Fibroblast of skin of abdomen (primary cell): ENCODE data around the gene ETDB. TPM values are rescaled to one million over a fixed set of nuclear protein-coding genes. Genes with fewer than 3 reads are reported as not detected.
"Not testable (repeated sequence)": the region's sequence is repeated elsewhere in the genome, so short reads cannot be mapped to it uniquely, and the experiment has no call there.

Experiments used
- DNase-seq: peaks from one replicate; pipeline ENCODE4 v3.0.0-alpha.2; 2013
- polyA plus RNA-seq, 2 experiments: library from polyadenylated mRNA; unstranded; fragments of 120-200 nt; gene quantifications; one replicate each; pipeline ENCODE4 v1.2.1, GENCODE V29; 2013; ENCODE audit not compliant: insufficient read length in 2 of 2

ETDB gene
- not detected for polyA plus RNA-seq (2013, experiment 1 of 2; ENCODE audit: insufficient read length)
- polyA plus RNA-seq (2013, experiment 2 of 2; ENCODE audit: insufficient read length): not detected

DNA sequence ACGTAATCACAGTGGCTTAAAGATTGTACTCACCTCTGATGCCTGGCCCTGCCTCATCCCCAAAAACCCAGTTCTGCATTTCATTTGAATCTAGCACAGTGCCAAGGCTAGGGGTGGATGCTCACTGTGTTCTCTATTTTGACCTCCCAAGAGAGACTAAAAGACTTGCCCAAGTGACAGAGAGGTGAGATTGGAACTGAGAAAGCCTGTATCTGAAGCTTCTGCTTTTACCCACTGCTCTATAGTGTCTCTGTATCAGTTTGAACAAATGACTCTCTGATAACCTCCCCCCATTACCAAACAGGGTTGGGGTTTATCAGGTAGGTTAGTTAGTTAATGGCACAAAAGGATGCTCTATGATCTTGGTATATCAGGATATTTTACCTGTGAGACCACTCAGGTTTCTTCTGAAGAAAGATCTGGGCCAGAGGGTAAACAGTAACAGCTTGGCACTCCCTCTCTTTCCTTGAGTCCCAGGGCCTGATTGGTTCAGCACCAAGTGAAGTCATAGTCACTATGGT lies at the start of gene ETDB:
Gene ETDB (minus strand): TSS at position 471 of the 521 bp plus-strand sequence. CDS start 1,265 bp downstream, outside the sequence.
- not testable (repeated sequence) for DNase-seq

DNA sequence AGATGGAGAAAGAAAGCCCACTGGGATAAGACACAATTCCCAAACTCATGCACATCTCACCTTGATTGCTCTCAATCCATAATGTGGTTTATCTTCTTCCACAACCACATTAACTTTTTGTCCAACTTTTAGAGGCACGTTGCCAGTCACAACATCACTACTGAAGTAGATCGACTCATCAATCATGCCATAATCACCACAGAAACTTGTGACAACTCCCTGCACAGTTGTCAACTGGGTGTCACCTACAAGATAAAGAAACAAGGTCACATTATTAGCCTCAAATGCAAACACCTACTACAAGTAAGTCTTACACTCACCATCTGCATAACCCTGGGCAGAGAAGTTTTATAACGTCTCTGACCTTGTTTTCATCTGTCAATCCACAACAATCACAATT lies 49.2 kb upstream of the ETDB start:
- not testable (repeated sequence) for DNase-seq

DNA sequence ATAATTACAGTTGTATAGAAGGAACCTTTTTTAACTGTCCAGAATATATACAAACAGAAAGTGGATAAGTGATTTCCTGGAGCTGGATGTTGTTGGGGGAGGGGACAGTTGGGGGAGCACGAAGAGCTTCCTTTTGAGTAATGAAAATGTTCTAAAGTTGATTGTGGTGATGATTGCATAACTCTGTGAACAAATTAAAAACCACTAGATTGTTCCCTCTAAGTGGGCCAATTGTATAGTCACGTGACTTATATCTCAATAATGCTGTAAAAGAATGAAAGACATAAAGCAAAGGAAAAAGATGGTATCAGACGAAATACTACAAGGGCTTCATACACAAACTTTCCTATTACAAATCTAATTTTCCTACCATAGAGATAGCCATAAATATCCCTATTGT lies 48.2 kb upstream of the ETDB start:
- no peak for DNase-seq

DNA sequence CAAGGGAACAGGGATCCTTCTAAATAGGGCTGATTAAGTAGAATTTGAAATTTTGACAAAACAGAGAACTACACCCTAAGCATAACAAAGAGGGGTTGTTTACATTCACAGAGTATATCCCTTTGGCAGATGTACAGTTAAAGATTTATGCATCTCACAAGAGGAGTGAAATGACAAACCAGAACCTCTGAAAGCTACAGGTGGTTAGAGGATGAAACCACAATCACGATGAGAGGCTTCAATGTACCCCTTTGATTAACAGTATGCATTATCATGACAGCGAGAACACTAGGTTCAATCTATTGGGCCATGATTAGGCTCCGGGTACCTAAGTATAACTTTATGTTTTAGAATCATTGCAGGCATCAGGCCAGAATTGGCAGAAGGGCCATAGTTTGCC lies 34.4 kb upstream of the ETDB start:
- not testable (repeated sequence) for DNase-seq

DNA sequence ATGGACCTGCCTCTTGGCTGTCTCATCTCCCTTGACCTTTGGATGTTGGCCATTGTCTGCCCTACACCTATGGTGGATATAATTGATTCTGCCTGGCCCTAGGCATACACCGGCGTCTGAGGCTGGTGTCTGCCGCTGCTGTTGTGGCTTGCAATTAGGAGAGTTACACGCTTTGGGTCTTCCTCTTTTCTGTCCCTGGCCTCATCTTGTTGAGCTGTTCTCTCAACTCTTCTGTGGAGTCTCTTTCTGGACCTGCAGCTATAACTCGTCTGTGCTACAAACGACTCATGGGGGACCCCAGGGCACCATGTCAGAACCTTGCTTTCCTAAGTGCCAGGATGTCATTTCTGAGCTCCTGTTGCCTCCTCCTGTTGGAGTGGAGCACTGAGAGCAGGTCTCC lies 5.8 kb upstream of the ETDB start:
- DNase-seq: not testable (repeated sequence)

DNA sequence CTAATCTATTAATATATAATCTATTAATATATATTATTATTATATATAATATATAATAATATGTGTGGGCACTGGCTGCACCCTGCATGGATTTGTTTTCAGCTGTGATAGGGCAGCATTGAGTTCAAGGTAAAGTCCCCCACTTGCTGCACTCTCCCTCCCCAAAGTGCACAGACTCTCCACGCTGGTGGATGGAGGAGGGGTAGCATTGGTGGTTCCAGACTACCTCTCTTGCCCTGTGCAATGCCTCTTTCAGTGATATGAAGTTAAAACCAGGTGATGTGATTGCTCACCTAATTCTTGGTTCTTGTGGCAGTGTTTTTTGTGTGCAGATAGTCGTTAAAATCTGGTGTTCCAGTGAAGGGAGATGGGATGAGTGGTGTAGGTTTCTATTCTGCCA lies 4.3 kb downstream of the ETDB start:
- not testable (repeated sequence) for DNase-seq

DNA sequence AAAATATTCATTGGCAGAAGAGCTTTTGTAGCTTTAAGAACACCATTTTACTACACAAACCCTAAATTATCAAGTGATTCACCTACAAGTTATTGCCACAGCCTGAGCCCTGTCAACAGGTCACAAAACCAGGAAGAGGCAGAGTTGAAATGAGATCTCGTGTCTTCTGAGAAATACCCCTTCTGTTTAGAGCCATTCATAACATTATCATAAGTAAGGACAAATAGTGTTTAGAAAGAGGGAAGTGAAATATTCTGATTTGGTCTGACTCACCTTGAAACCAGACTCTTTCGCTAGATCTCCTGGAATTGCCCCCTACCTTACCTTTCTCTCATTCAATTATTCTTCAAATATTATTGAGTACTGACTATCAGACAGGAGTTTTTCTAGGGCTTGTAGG lies 5.9 kb downstream of the ETDB start:
- no peak for DNase-seq

DNA sequence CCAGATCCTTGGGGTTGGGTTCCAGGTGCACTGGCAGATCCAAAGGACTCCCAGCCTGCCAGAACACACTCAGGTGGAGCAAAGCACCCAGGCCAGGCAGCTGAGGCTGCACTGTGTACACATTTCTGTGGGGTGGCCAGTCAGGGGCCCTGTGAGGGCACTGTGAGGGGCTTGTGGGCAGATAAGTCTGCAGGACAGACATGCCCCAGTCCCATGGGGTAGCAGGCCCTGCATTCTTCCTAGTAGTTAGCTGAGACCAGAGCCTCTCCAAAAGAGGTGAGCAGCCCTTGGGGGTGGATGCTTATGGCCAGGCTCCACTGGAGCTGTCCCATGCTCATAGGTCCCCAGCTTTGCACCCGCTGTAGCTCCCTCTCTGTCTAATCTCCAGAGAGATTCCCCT lies 7.6 kb downstream of the ETDB start:
- DNase-seq: no peak

DNA sequence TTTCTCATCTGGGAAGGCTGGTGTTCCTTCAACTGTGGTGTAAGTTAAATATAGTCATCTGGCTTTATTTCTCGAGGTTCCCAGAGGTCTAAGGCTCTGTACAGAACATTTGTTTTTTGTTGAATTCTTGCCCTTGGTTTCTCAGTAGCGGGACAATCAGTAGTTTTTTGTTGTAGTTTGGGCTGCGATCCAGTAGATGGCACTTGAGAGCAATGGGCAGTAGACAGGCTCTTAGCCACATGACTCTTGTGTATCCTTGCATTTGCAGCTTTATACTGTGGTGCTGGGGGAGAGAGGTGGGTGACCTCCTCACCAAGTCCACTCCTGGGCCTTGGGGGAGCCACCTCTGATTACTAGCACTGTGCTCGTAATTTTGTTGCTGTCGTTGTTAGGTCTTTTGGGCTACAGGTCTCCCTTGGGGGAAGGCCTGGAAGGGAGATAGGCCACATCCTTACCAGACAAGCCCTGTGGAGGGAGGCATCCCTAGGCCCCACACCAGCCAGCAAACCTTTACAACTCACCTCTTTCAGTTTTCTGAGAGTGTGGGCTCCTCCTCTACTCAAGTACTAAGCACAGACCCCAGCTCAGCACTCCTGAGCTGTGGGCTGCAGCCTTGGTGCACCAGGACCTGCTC lies 8.1 kb downstream of the ETDB start:
- DNase-seq: peak; percentile 4

DNA sequence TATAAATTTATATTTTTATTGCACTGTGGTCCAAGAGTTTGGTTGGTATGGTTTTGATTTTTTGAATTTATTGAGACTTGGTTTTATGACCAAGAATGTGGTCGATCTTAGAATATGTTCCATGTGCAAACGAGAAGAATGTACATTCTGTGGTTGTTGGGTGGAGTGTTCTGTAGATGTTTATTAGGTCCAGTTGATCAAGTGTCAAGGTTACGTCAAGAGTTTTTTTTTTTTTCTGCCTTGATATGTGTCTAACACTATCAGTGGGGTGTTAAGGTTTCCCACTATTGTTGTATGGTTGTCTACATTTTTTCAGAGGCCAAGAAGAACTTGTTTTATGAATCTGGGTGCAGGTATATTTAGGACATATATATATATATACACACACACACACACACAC lies 10.8 kb downstream of the ETDB start:
- no peak for DNase-seq

DNA sequence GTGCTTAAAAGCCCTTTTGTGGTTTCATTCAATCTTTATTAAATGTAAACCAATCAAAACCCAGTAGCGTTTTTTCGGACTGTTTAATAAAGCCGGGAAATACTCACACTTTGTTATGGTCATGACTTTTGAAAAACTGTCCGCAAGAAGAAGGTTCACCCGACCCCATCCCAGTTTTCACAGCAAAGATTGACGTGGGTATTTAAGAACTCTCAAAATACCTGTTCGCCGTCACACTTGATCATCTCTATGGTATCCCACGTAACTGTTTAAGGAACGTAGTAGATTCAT lies 20.9 kb downstream of the ETDB start:
- DNase-seq: no peak

DNA sequence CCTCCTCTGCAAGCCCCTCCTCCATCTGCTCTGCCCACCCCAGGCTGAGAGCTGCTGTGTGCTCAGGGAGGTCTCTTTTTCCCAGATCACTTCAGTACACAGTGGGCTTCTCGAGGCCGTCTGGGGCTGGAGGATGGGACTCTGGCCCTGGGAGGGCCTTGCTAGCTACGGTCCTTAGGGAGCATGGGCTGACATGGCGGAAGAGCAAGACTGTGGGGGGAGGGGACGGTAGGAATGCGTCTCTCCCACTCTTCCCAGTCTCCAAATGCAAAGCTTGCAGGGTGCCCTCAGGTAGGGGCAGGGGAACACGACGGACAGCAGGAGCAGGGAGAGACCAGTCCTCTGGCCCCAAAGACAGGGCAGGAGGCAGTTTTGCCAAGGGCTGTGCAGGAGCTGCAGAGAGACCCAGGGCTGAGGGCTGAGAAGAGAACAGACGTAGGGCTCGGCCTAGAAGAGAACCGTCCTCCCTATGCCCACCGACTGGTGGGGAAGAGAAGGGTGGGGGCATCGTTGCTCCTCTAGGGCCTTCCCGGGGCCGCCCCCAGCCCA lies 23.1 kb downstream of the ETDB start:
- DNase-seq: not testable (repeated sequence)

DNA sequence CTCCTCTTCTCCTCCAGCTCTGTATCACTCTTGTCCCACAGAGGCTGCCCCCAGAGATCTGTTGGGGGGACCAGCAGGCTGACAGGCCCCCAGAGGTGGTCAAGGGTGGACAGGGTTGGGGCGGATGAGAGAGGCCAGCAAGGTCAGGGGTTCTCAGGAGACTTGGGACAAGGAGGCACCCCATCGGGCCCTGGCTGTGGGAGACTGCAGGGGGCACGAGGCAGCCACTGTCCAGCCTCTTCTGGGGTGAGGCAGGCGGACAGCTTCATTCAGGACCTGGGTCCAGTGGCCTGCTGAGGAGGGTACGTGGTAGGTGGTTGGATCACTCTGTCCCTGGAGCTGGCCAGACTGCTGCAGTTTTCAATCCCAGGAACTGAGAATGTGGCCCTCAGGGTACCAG lies 24.6 kb downstream of the ETDB start:
- no peak for DNase-seq

DNA sequence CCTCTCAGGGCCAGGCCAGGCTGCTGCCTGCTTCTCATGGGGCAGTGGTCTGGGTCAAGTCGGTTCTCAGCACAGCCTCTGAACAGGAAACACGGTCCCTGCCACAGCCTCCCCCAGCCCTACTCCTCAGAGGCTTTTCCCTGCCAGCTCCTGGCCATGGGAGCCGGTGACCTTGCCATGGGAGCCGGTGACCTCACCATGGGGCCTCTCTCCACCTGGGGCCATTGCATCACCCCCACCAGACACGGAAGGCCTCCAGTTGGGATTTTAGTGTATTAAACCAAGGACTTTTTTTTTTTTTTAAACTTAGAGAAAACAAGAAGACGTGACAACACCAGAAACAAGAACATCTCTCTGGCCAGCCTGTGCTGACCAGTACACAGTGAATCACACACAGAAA lies 25.6 kb downstream of the ETDB start:
- no peak for DNase-seq

DNA sequence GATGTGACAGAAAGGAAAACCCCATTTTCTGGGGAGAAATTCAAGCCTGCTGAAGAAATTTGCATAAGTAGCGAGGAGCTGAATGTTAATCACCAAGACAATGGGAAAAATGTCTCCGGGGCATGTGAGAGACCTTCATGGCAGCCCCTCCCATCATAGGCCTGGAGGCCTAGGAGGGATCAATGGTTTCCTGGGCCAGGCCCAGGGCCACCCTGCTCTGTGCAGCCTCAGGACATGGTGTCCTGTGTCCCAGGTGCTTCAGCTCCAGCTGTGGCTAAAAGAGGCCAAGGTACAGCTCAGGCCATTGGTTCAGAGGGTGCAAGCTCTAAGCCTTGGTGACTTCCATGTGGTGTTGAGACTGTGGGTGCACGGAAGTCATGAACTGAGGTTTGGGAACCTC lies 31.2 kb downstream of the ETDB start:
- DNase-seq: no peak

DNA sequence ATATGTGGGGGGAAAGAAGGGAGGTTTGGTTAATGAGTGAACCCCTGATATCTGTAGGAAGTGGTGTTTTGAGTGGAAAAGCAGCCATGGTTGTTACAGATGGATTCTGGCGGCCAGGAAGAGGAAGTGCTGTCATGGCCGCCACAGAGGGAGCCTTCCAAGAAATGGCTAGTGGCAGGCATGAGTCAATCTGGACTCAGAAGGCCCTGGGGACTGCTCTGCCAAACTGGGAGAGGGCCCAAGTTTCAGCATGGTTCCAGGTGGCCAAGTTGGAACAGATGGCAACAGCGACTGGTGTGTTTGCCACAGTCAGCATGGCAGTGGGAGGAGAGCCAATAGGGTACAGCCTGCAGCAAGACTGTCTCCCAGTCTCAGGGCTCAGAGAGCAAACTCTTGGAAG lies 32.5 kb downstream of the ETDB start:
- DNase-seq: no peak

DNA sequence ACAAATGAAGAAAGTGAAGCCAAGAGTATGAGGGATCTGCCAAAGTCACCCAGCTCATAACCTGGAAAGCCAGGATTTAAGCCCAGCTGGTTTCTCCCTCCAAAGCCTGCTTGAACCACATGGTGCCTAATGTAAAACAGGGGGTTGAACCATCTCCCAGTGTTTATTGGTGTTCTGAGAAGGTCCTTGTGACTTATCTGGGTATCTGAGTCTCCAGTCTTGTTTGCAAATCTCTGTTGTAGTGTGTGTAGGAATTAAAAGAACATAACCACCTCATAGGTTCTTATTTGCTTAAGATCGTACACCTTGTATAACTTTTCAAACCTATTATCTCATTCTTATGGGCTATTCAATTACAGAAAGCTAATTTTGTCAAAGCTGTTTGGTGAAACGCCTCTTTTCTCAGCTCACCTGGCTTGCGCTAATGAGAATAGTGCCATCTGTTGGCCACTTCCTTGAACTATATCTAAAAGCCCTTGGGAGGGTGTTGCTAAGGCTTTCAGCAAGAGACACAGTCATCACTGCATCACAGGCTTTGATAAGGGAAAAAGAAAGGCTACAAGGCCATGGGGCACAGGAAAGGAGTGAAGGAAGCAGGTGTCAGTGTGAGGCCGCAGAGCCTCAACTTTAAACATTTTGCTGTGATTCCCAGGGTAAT lies 34.0 kb downstream of the ETDB start:
- DNase-seq: peak; percentile 36

DNA sequence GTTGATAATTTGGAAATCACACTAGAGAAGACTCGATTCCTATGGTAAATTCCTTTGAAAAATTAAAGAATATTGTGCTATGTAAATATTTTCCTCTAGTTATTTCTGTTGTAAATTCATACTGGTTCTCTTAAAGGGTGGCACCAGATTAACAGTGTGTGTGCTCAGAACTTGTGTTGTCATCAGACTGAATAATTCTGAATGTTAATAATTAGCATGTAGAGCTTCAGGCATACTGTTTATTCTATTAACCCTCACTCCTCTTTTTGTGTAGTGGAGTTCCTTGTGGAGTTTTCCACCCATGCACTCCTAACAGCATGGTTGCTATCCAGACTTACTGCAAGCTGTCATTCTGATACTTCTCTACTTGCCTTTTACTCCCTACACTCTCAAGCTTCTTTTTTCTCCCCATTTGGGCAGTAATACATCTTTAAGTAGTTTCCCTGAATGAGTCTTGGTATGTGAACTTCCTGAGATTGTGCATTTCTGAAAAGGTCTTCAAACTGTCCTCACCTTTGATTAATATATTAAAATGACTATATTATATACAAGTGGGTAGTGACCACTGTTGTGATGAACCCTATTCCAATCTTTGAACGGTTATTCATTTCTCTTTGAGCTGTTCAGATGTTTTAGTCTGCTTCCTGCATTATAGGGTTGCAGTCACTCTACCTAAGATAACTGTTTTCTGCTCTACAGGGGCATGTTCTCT lies 38.5 kb downstream of the ETDB start:
- DNase-seq: no peak
